SK-N-SH (cell line): Measurements from ENCODE around the gene TTLL1.

Source experiments
- ELF1 ChIP-seq: IDR thresholded peaks from 2 replicates; pipeline ENCODE4 v1.4.0; 2012
- EZH2phosphoT487 ChIP-seq: fragments of 200-600 bp; sonication (generic); IDR thresholded peaks from 2 replicates; pipeline ENCODE4 v1.6.1; 2017; ENCODE audit warnings: low read depth, mixed run types, mild to moderate bottlenecking, antibody characterized with exemption, moderate library complexity, borderline replicate concordance
- FOXJ3 ChIP-seq: sonication (generic); formaldehyde crosslinking; IDR thresholded peaks from 2 replicates; pipeline ENCODE4 v1.5.1; 2020; ENCODE audit warnings: mild to moderate bottlenecking, missing genetic modification reagents
- FOXM1 ChIP-seq: IDR thresholded peaks from 2 replicates; pipeline ENCODE4 v1.4.0; 2012; ENCODE audit warnings: low read depth, mild to moderate bottlenecking
- GABPA ChIP-seq: IDR thresholded peaks from 2 replicates; pipeline ENCODE4 v1.4.0; 2012; ENCODE audit warnings: low read depth, mild to moderate bottlenecking
- JUND ChIP-seq: IDR thresholded peaks from 2 replicates; pipeline ENCODE4 v1.4.0; 2012
- RCOR1 ChIP-seq: fragments of 150-350 bp; IDR thresholded peaks from 2 replicates; pipeline ENCODE4 v1.6.1; 2017; ENCODE audit warnings: antibody characterized with exemption, low read length
- SIN3A ChIP-seq: IDR thresholded peaks from 2 replicates; pipeline ENCODE4 v1.6.1; 2012; ENCODE audit warnings: low read depth, mild to moderate bottlenecking, low read length, moderate library complexity, borderline replicate concordance
- TAF1 ChIP-seq: IDR thresholded peaks from 2 replicates; pipeline ENCODE4 v1.6.1; 2012; ENCODE audit warnings: low read depth, mild to moderate bottlenecking, low read length, moderate library complexity, borderline replicate concordance
- YY1 ChIP-seq: IDR thresholded peaks from 2 replicates; pipeline ENCODE4 v1.4.0; 2012; ENCODE audit warnings: low read depth, mild to moderate bottlenecking
- TF ChIP-seq, protein P1 (sequence below): fragments of 200-600 bp; sonication (generic); IDR thresholded peaks from 2 replicates; pipeline ENCODE4 v1.6.1; 2017; ENCODE audit warnings: antibody characterized with exemption, mild to moderate bottlenecking, moderate library complexity
- TF ChIP-seq, protein P2 (sequence below): fragments of 150-350 bp; IDR thresholded peaks from 2 replicates; pipeline ENCODE4 v1.6.1; 2016; ENCODE audit warnings: mild to moderate bottlenecking, low read depth, low read length
- TF ChIP-seq, protein P3 (sequence below): IDR thresholded peaks from 2 replicates; pipeline ENCODE4 v1.6.1; 2012; ENCODE audit warnings: mild to moderate bottlenecking, low read depth, low read length, moderate library complexity

DNA sequence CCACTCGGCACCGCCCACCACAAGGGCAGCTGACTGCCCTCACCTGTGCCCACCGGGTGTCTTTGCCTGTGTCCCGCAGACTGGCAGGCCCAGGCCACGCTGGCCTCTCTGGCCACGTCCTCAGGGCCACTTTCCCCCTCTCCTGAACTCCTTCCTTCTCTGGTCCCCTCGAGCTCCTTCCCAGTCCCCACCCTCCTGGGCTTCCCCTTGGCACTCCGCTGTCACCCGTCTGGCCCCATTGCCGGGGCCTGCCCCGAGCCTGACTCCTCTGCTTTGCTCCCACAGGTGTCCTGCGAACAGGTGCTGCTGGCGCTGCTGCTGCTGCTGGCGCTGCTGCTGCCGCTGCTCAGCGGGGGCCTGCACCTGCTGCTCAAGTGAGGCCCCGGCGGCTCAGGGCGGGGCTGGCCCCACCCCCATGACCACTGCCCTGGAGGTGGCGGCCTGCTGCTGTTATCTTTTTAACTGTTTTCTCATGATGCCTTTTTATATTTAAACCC lies 39.8 kb upstream of the TTLL1 start:
- TF ChIP-seq, protein P1, sequence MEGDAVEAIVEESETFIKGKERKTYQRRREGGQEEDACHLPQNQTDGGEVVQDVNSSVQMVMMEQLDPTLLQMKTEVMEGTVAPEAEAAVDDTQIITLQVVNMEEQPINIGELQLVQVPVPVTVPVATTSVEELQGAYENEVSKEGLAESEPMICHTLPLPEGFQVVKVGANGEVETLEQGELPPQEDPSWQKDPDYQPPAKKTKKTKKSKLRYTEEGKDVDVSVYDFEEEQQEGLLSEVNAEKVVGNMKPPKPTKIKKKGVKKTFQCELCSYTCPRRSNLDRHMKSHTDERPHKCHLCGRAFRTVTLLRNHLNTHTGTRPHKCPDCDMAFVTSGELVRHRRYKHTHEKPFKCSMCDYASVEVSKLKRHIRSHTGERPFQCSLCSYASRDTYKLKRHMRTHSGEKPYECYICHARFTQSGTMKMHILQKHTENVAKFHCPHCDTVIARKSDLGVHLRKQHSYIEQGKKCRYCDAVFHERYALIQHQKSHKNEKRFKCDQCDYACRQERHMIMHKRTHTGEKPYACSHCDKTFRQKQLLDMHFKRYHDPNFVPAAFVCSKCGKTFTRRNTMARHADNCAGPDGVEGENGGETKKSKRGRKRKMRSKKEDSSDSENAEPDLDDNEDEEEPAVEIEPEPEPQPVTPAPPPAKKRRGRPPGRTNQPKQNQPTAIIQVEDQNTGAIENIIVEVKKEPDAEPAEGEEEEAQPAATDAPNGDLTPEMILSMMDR: no peak
- TF ChIP-seq SIN3A: no peak
- no peak for TF ChIP-seq RCOR1
- no peak for TF ChIP-seq FOXM1
- TF ChIP-seq, protein P2, sequence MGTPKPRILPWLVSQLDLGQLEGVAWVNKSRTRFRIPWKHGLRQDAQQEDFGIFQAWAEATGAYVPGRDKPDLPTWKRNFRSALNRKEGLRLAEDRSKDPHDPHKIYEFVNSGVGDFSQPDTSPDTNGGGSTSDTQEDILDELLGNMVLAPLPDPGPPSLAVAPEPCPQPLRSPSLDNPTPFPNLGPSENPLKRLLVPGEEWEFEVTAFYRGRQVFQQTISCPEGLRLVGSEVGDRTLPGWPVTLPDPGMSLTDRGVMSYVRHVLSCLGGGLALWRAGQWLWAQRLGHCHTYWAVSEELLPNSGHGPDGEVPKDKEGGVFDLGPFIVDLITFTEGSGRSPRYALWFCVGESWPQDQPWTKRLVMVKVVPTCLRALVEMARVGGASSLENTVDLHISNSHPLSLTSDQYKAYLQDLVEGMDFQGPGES: no peak
- TF ChIP-seq EZH2phosphoT487: no peak
- TF ChIP-seq FOXJ3 (CRISPR knock-in tag): no peak
- TF ChIP-seq TAF1: no peak
- TF ChIP-seq GABPA: no peak
- TF ChIP-seq ELF1: no peak
- no peak for TF ChIP-seq JUND
- TF ChIP-seq, protein P3, sequence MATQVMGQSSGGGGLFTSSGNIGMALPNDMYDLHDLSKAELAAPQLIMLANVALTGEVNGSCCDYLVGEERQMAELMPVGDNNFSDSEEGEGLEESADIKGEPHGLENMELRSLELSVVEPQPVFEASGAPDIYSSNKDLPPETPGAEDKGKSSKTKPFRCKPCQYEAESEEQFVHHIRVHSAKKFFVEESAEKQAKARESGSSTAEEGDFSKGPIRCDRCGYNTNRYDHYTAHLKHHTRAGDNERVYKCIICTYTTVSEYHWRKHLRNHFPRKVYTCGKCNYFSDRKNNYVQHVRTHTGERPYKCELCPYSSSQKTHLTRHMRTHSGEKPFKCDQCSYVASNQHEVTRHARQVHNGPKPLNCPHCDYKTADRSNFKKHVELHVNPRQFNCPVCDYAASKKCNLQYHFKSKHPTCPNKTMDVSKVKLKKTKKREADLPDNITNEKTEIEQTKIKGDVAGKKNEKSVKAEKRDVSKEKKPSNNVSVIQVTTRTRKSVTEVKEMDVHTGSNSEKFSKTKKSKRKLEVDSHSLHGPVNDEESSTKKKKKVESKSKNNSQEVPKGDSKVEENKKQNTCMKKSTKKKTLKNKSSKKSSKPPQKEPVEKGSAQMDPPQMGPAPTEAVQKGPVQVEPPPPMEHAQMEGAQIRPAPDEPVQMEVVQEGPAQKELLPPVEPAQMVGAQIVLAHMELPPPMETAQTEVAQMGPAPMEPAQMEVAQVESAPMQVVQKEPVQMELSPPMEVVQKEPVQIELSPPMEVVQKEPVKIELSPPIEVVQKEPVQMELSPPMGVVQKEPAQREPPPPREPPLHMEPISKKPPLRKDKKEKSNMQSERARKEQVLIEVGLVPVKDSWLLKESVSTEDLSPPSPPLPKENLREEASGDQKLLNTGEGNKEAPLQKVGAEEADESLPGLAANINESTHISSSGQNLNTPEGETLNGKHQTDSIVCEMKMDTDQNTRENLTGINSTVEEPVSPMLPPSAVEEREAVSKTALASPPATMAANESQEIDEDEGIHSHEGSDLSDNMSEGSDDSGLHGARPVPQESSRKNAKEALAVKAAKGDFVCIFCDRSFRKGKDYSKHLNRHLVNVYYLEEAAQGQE: no peak
- no peak for TF ChIP-seq YY1
